Activated T-cell treated with anti-CD3 and anti-CD28 coated beads, Interleukin-2, amount 50 U/mL, for 48 hours (primary cell): ENCODE data around the gene VEPH1.
A peak's percentile ranks its signal among the peaks of the same experiment; 100 is the strongest.

Source experiments
- DNase-seq, 2 experiments: peaks; one replicate each; pipeline ENCODE4 v3.0.0-alpha.2; 2020

Gene VEPH1

GRCh38 chr3:157472648-157473047, 30.6 kb downstream of the VEPH1 start:
- no peak for DNase-seq

GRCh38 chr3:157471064-157471463, 32.2 kb downstream of the VEPH1 start:
- no peak for DNase-seq

GRCh38 chr3:157469561-157470294, 33.5 kb downstream of the VEPH1 start:
- no peak for DNase-seq

GRCh38 chr3:157467200-157467599, 36.0 kb downstream of the VEPH1 start:
- DNase-seq = no peak

- no peak for DNase-seq
Measured at GRCh38 chr3:157465741-157466140, 37.5 kb downstream of the VEPH1 start.

GRCh38 chr3:157464321-157464720, 38.9 kb downstream of the VEPH1 start:
- no peak for DNase-seq

GRCh38 chr3:157463816-157464215, 39.4 kb downstream of the VEPH1 start:
- no peak for DNase-seq

GRCh38 chr3:157460253-157460652, 43.0 kb downstream of the VEPH1 start:
- DNase-seq = no peak

- DNase-seq = no peak
Measured at GRCh38 chr3:157459706-157460105, 43.5 kb downstream of the VEPH1 start.

GRCh38 chr3:157453824-157454223, 49.4 kb downstream of the VEPH1 start:
- DNase-seq = no peak

GRCh38 chr3:157452097-157452496, 51.1 kb downstream of the VEPH1 start:
- DNase-seq = no peak

GRCh38 chr3:157447026-157447694, 56.1 kb downstream of the VEPH1 start:
- DNase-seq = no peak

GRCh38 chr3:157445857-157446256, 57.4 kb downstream of the VEPH1 start:
- DNase-seq = no peak

- DNase-seq = no peak
Measured at GRCh38 chr3:157444797-157445184, 58.4 kb downstream of the VEPH1 start.

GRCh38 chr3:157443905-157444796, 59.1 kb downstream of the VEPH1 start:
- DNase-seq = no peak

- no peak for DNase-seq
Measured at GRCh38 chr3:157442729-157443128, 60.5 kb downstream of the VEPH1 start.

GRCh38 chr3:157441102-157441624, 62.1 kb downstream of the VEPH1 start:
- DNase-seq = no peak

- DNase-seq = no peak
Measured at GRCh38 chr3:157438194-157438730, 65.0 kb downstream of the VEPH1 start.

- peak; percentile 18 to 22 for DNase-seq
Measured at GRCh38 chr3:157436583-157437291, 66.5 kb downstream of the VEPH1 start, which contains the start of gene PTX3. TSS of gene PTX3 (plus strand) at chr3:157436850. CDS start at chr3:157436934, 84 bp downstream.

GRCh38 chr3:157429708-157430107, 73.5 kb downstream of the VEPH1 start:
- no peak for DNase-seq

GRCh38 chr3:157428853-157429252, 74.4 kb downstream of the VEPH1 start:
- DNase-seq = no peak

- DNase-seq = no peak
Measured at GRCh38 chr3:157427901-157428300, 75.3 kb downstream of the VEPH1 start.
